IMR-90 (cell line): ENCODE data around the gene CA12.

ENCODE experiments used
- BHLHE40 ChIP-seq: fragments of 150-350 bp; IDR thresholded peaks from 2 replicates; pipeline ENCODE4 v1.6.1; 2016; ENCODE audit warnings: mild to moderate bottlenecking, low read depth, low read length
- CEBPB ChIP-seq: IDR thresholded peaks from 2 replicates; pipeline ENCODE4 v1.6.1; 2012; ENCODE audit warnings: low read depth, low read length, improper control_type of control experiment
- CTCF ChIP-seq: conservative IDR thresholded peaks from 2 replicates; pipeline ENCODE4 v1.5.1; 2012; ENCODE audit warnings: mild to moderate bottlenecking, low read depth, low read length, improper control_type of control experiment
- MAFK ChIP-seq: IDR thresholded peaks from 2 replicates; pipeline ENCODE4 v1.6.1; 2012; ENCODE audit warnings: low read depth, low read length, improper control_type of control experiment
- POLR2A ChIP-seq: IDR thresholded peaks from 2 replicates; pipeline ENCODE4 v1.6.1; 2012; ENCODE audit warnings: mild to moderate bottlenecking, low read depth, low read length
- USF2 ChIP-seq: fragments of 150-350 bp; IDR thresholded peaks from 2 replicates; pipeline ENCODE4 v1.6.1; 2017; ENCODE audit warnings: mild to moderate bottlenecking, antibody characterized with exemption, low read length, low read depth

- TF ChIP-seq CTCF (no peak), USF2 (no peak), CEBPB (no peak), BHLHE40 (no peak), POLR2A (no peak), MAFK (no peak)
Measured at GRCh38 chr15:63362885-63363284, 18.8 kb downstream of the CA12 start.
